Endodermal cell (in vitro differentiated cells): ENCODE results near the gene PI4KB. TPM values are rescaled to one million over a fixed set of nuclear protein-coding genes. Genes with fewer than 3 reads are reported as not detected.

Source experiments
- DNase-seq: peaks from one replicate; pipeline ENCODE4 v3.0.0-alpha.2; 2017
- H3K27ac ChIP-seq: 2 replicates; pipeline ENCODE4 v1.5.1; 2013; ENCODE audit warnings: mild to moderate bottlenecking, low read depth, low read length, moderate library complexity
- H3K27me3 ChIP-seq: 2 replicates; pipeline ENCODE4 v1.6.1; 2013; ENCODE audit warnings: mild to moderate bottlenecking, low read length, moderate library complexity; ENCODE audit not compliant: insufficient read depth, control insufficient read depth, poor library complexity, severe bottlenecking
- H3K36me3 ChIP-seq: 2 replicates; pipeline ENCODE4 v1.7.0; 2013; ENCODE audit warnings: mild to moderate bottlenecking, low read length, moderate library complexity; ENCODE audit not compliant: control insufficient read depth, insufficient read depth
- H3K4me1 ChIP-seq: one replicate; pipeline ENCODE4 v1.7.0; 2013; ENCODE audit warnings: low read length; ENCODE audit not compliant: control insufficient read depth, insufficient read depth
- H3K4me3 ChIP-seq: 2 replicates; pipeline ENCODE4 v1.5.1; 2013; ENCODE audit warnings: mild to moderate bottlenecking, low read length, moderate library complexity
- H3K9ac ChIP-seq: 2 replicates; pipeline ENCODE4 v1.6.1; 2013; ENCODE audit warnings: mild to moderate bottlenecking, low read length, moderate library complexity; ENCODE audit not compliant: poor library complexity, severe bottlenecking; ENCODE audit errors: extremely low read depth
- H3K9me3 ChIP-seq: 2 replicates; pipeline ENCODE4 v1.6.1; 2013; ENCODE audit warnings: mild to moderate bottlenecking, low read length, moderate library complexity; ENCODE audit not compliant: control insufficient read depth
- H3K27ac Mint-ChIP-seq: 2 replicates; pipeline ENCODE4 v1.8.0; 2020; ENCODE audit warnings: mixed read lengths
- H3K27me3 Mint-ChIP-seq: 2 replicates; pipeline ENCODE4 v1.8.0; 2021; ENCODE audit warnings: mild to moderate bottlenecking, mixed read lengths; ENCODE audit not compliant: insufficient read depth
- H3K36me3 Mint-ChIP-seq: 2 replicates; pipeline ENCODE4 v1.8.0; 2020; ENCODE audit warnings: low read depth, mixed read lengths
- H3K4me1 Mint-ChIP-seq: 2 replicates; pipeline ENCODE4 v1.8.0; 2020; ENCODE audit warnings: mixed read lengths
- H3K4me3 Mint-ChIP-seq: 2 replicates; pipeline ENCODE4 v1.8.0; 2020; ENCODE audit warnings: mild to moderate bottlenecking, moderate library complexity, mixed read lengths
- H3K9me3 Mint-ChIP-seq: 2 replicates; pipeline ENCODE4 v1.8.0; 2020; ENCODE audit warnings: mild to moderate bottlenecking, mixed read lengths
- CTCF ChIP-seq: fragments of 200-600 bp; sonication (generic); conservative IDR thresholded peaks from 2 replicates; pipeline ENCODE4 v1.5.0; 2021; ENCODE audit warnings: antibody characterized with exemption, mild to moderate bottlenecking
- WGBS, 2 experiments: methylation state at CpG; one replicate each; pipeline versions ENCODE4 v1.1.5 to v1.1.7; 2013; ENCODE audit warnings: missing lambda C conversion rate in 2 of 2, mixed read lengths in 1 of 2; ENCODE audit not compliant: insufficient coverage in 1 of 2, insufficient read length in 1 of 2; 5-methylcytosine and 5-hydroxymethylcytosine counted together
- total RNA-seq, 2 donors: library from RNA; stranded (reverse); fragmentation: NEBNext Ultra II Directional in 1 of 2; extraction: Animal tissue kit (Norgen Biotek cat#: 25700) in 1 of 2; gene quantifications; 2 replicates in 1 of 2; 3 replicates in 1 of 2; pipeline ENCODE4 v1.2.1, GENCODE V29; 2021

Gene PI4KB
- total RNA-seq, 2 donors from 2014 or later: 34.3 to 37.5 TPM

- Histone ChIP-seq H3K9me3 (no peaks in the 10 kb centered on the region), H3K9ac (no peak overlapping the region), H3K27ac (no peak overlapping the region), H3K36me3 (peaks cover 62% of the 10 kb centered on the region), H3K4me1 (peaks cover 2% of the 10 kb centered on the region), H3K4me3 (no peak overlapping the region), H3K27me3 (no peaks in the 10 kb centered on the region)
- Mint-ChIP-seq H3K9me3 (no peaks in the 10 kb centered on the region), H3K4me1 (peaks cover 11% of the 10 kb centered on the region), H3K36me3 (peaks cover 54% of the 10 kb centered on the region), H3K4me3 (no peak overlapping the region), H3K27me3 (no peaks in the 10 kb centered on the region), H3K27ac (no peak overlapping the region)
- no peak for DNase-seq
- TF ChIP-seq CTCF: no peak
- 93 to 97% methylated on average over 14 of the region's 14 CpGs for WGBS, 2 experiments
Observed at GRCh38 chr1:151288502-151288901, 38.7 kb downstream of the PI4KB start.

GRCh38 chr1:151287767-151288500 lies 39.3 kb downstream of the PI4KB start:
- H3K9me3 Mint-ChIP-seq: no peaks in the 10 kb centered on the region
- 95% methylated on average over 17 to 22 of the region's 22 CpGs for WGBS, 2 experiments
- no peak overlapping the region for H3K4me3 Mint-ChIP-seq
- peak overlapping the region; percentile 35 for H3K27ac Mint-ChIP-seq
- H3K4me3 ChIP-seq: no peak overlapping the region
- no peaks in the 10 kb centered on the region for H3K9me3 ChIP-seq
- H3K4me1 Mint-ChIP-seq: peaks cover 13% of the 10 kb centered on the region
- no peak for TF ChIP-seq CTCF
- no peaks in the 10 kb centered on the region for H3K27me3 ChIP-seq
- peaks cover 50% of the 10 kb centered on the region for H3K36me3 Mint-ChIP-seq
- no peak overlapping the region for H3K9ac ChIP-seq
- peaks cover 61% of the 10 kb centered on the region for H3K36me3 ChIP-seq
- H3K27me3 Mint-ChIP-seq: no peaks in the 10 kb centered on the region
- H3K4me1 ChIP-seq: peaks cover 4% of the 10 kb centered on the region
- no peak overlapping the region for H3K27ac ChIP-seq
- no peak for DNase-seq

DNA sequence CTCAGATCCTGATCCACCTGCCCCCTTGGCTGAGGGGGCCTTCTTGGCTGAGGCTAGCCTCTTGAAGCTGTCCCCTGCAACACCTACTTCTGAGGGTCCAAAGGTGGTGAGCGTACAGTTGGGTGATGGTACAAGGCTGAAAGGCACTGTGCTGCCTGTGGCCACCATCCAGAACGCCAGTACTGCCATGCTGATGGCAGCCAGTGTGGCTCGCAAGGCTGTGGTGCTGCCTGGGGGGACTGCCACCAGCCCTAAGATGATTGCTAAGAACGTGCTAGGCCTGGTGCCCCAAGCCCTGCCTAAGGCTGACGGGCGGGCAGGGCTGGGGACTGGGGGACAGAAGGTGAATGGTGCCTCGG lies 39.9 kb downstream of the PI4KB start:
- no peak overlapping the region for H3K27ac Mint-ChIP-seq
- H3K9me3 Mint-ChIP-seq: no peaks in the 10 kb centered on the region
- peaks cover 4% of the 10 kb centered on the region for H3K4me1 ChIP-seq
- H3K27ac ChIP-seq: no peak overlapping the region
- peaks cover 54% of the 10 kb centered on the region for H3K36me3 ChIP-seq
- no peaks in the 10 kb centered on the region for H3K27me3 ChIP-seq
- no peaks in the 10 kb centered on the region for H3K27me3 Mint-ChIP-seq
- H3K4me1 Mint-ChIP-seq: peaks cover 13% of the 10 kb centered on the region
- TF ChIP-seq CTCF: no peak
- DNase-seq: no peak
- 90 to 92% methylated on average over 4 to 7 of the region's 7 CpGs for WGBS, 2 experiments
- H3K36me3 Mint-ChIP-seq: peaks cover 45% of the 10 kb centered on the region
- no peak overlapping the region for H3K4me3 ChIP-seq
- no peak overlapping the region for H3K4me3 Mint-ChIP-seq
- H3K9ac ChIP-seq: no peak overlapping the region
- no peaks in the 10 kb centered on the region for H3K9me3 ChIP-seq
